Activated CD4-positive, alpha-beta T cell treated with anti-CD3 and anti-CD28 coated beads, Interleukin-2, Interleukin-6, amounts not matched to agents 100 ng/mL and 50 ng/mL, durations not matched to agents 16 hours and 8 hours (primary cell): ENCODE data around the gene TCF7L2.
A peak's percentile ranks its signal among the peaks of the same experiment; 100 is the strongest.

ENCODE experiments used
- DNase-seq: peaks from one replicate; pipeline ENCODE4 v3.0.0-alpha.2; 2020

TCF7L2 gene

GRCh38 chr10:112967200-112967599, 17.2 kb downstream of the TCF7L2 start:
- no peak for DNase-seq

- DNase-seq = no peak
These were observed 19.1 kb downstream of the TCF7L2 start for GRCh38 chr10:112969131-112969530.

GRCh38 chr10:112969542-112969941, 19.5 kb downstream of the TCF7L2 start:
- no peak for DNase-seq

- no peak for DNase-seq
These were observed 20.0 kb downstream of the TCF7L2 start for GRCh38 chr10:112970021-112970420.

- DNase-seq = no peak
These were observed 22.6 kb downstream of the TCF7L2 start for GRCh38 chr10:112972606-112973005.

GRCh38 chr10:112973046-112973445, 23.0 kb downstream of the TCF7L2 start:
- no peak for DNase-seq

GRCh38 chr10:112973805-112974204, 23.8 kb downstream of the TCF7L2 start:
- DNase-seq = no peak

- no peak for DNase-seq
These were observed 27.4 kb downstream of the TCF7L2 start for GRCh38 chr10:112977426-112977898.

GRCh38 chr10:112979927-112980326, 29.9 kb downstream of the TCF7L2 start:
- DNase-seq = no peak

- DNase-seq = no peak
These were observed 30.9 kb downstream of the TCF7L2 start for GRCh38 chr10:112980937-112981336.

- peak; percentile 82 for DNase-seq
These were observed 31.5 kb downstream of the TCF7L2 start for GRCh38 chr10:112981553-112981952.

- DNase-seq = no peak
These were observed 33.5 kb downstream of the TCF7L2 start for GRCh38 chr10:112983444-112984056.

- DNase-seq = no peak
These were observed 34.7 kb downstream of the TCF7L2 start for GRCh38 chr10:112984756-112985155.

- peak; percentile 58 for DNase-seq
These were observed 35.9 kb downstream of the TCF7L2 start for GRCh38 chr10:112985690-112986543.

GRCh38 chr10:112986544-112987190, 36.6 kb downstream of the TCF7L2 start:
- no peak for DNase-seq

GRCh38 chr10:112988839-112989406, 38.9 kb downstream of the TCF7L2 start:
- DNase-seq = no peak

GRCh38 chr10:112989826-112990225, 39.8 kb downstream of the TCF7L2 start:
- DNase-seq = no peak

GRCh38 chr10:112990271-112990670, 40.2 kb downstream of the TCF7L2 start:
- no peak for DNase-seq

- DNase-seq = no peak
These were observed 41.9 kb downstream of the TCF7L2 start for GRCh38 chr10:112991888-112992491.

GRCh38 chr10:112996462-112996861, 46.4 kb downstream of the TCF7L2 start:
- no peak for DNase-seq

- no peak for DNase-seq
These were observed 49.1 kb downstream of the TCF7L2 start for GRCh38 chr10:112999102-112999501.

- DNase-seq = no peak
These were observed 50.4 kb downstream of the TCF7L2 start for GRCh38 chr10:113000442-113000841.
